Fibroblast of skin of left biceps (primary cell): ENCODE results near the gene SHC2.
"Not testable (repeated sequence)": the region's sequence is repeated elsewhere in the genome, so short reads cannot be mapped to it uniquely, and the experiment has no call there.

ENCODE experiments used
- DNase-seq, 2 experiments: peaks; one replicate each; pipeline ENCODE4 v3.0.0-alpha.2; 2013; ENCODE audit warnings: low read depth in 2 of 2

Gene SHC2

DNA sequence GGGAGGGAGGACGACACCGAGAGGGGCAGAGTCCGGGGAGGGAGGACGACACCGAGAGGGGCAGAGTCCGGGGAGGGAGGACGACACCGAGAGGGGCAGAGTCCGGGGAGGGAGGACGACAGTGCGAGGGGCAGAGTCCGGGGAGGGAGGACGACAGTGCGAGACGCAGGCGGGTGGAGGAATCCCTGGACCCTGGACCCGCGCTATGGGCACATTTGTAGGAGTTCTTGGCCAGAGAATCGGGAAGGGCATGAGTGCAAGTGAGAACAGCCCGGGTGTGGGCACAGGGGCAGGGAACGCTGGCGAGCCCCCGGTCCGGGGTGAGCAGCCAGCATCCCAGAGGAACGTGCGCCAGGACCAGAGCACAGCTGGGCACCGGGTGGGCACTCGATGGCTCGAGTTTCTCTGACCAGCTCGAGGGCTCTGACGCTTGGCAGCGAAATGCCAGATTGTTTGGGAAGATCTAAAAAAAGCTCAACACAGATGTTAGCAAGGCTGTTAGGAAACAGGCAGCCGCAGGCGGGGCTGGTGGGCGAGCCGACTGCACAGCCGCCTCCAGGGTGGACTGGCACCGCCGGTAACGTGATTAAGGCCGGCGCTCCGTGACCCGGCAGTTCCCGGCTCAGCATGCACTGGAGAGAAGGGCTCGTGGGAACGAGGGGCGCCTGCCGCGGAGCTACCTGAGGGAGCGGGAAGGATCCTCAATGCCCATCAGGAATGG is 33.9 kb downstream of the SHC2 start:
- DNase-seq = no peak

DNA sequence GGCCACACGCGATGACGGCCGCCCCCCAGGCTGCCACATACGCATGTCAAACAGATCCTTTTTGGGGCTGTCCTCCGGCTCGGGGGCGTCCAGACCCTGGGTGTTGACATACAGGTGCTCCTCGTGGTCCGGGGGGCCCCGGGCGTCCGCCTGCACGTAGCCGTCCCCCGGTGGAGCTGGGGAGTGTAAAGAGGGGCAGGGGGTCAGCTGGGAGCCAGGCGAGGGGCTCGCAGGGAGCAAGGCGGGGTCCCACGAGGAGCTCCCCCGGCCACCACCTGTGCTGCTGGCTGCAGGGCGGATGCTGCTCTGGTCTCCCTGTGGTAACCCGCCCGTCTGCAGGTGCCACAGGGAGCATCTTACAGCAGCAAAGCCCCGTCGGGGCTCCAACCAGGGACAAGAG is 35.8 kb downstream of the SHC2 start:
- no peak for DNase-seq

- no peak for DNase-seq
Observed at GRCh38 chr19:424546-424945, 36.3 kb downstream of the SHC2 start.

DNA sequence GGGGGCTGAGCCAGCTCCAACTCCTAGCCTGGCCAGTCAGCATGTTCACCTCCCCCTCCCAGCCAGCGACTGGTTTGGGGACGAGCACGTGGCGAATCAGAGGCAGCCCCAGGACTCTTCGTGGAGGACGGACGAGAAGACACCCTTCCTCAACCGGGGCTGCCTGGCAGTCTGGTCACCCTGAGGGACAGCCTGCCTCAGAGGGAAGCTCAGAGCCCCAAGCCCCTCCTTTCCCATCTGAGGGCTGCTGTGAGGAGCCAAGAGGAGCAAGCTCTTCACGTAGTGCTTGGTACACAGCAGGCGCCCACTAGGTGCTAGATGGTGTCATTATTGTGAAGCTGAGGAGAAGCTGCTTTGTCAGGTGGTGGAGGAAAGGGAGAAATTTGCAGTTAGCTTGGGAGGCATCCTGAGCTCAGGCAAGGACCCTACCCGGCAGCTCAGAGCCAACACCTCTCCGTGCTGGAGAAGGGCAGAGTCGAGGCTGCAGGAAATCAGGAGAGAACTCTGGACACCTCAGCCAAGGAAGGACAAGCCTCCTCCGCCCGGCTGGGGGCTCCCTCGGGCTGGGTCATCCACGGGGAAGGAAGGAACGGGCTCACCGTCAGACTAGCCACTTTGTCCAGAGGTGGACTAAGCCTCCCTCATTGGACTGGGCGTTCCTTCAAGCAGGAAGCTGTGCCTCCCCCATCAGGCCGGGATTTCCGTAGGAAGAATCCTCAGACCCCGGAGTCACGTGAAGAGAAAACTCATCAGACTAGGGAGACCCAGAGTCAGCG is 37.0 kb downstream of the SHC2 start:
- DNase-seq = no peak

- not testable (repeated sequence) for DNase-seq
Observed at GRCh38 chr19:422917-423226, 38.0 kb downstream of the SHC2 start.

DNA sequence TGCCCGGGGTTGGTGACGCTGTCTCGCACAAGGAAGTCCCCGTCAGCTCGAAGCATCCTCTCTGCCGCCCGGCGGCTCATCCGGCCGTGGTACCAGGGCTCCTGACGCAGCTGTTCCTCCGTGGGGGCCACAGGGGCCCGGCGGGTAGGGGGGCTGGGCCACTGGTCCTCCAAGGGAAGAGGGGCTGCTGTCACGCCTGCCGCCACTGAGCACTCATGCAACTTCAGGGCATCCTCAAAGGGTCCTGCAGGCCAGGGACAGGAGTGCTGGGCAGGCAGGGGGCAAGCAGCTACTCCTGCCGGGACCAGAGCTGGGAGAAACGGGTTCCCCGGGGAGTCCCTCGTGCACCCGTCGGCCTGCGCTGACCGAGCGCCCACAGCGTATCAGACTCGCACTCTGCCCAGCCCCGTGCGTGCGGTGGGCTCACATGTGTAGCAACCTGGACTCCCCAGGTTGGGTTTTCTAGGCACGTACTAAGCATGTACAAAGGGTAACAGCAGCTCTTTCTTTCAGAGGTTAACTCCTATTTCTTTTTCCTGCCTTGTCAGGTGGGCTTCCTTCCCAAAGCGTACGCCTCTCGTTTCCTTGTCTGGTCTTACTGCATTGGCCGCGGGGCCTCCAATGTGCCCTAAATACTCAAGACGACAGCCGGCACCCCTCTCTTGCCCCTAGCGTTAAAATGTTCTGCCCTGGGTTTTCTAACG is 38.5 kb downstream of the SHC2 start:
- no peak for DNase-seq

DNA sequence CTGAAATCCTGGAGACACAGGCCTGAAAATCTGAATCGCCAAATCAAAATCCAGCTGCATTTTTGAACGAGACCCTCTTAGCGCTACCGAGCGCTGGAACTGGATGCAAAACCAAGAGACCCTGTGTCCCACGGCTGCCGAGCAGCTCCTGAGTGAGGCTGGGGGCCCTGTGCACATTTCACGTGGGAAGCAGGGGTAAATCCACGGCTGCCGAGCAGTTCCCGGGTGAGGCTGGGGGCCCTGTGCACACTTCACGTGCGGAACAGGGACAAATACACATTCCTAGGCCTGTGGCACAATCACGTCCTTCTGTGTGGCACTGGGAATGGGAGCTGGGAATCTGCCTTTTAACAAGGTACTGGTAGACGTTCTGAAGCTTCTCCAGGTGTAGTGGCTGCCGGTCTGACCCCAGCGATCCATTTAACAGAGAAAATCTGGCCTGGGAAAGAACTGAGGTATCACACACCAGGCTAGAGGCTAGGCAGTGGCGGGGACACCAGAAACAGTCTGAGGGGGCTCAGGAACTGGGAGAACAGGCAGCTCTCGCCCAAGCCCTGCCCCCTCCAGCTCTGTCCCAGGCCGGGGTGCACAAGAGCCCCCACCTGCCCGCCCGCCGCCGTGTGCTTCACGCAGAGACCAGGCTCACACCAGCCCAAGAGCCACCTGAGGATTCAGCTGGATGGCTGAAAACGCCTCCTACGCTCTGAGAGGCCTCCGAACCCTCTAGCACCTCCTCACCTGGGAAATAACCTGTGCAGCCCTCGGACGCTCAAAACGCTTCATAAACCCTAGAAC is 40.9 kb downstream of the SHC2 start:
- DNase-seq = no peak

GRCh38 chr19:418761-419671 is 41.8 kb downstream of the SHC2 start:
- DNase-seq = no peak

- DNase-seq = no peak
Observed at GRCh38 chr19:416416-416815, 44.4 kb downstream of the SHC2 start.

GRCh38 chr19:415292-415691 is 45.5 kb downstream of the SHC2 start:
- no peak for DNase-seq

DNA sequence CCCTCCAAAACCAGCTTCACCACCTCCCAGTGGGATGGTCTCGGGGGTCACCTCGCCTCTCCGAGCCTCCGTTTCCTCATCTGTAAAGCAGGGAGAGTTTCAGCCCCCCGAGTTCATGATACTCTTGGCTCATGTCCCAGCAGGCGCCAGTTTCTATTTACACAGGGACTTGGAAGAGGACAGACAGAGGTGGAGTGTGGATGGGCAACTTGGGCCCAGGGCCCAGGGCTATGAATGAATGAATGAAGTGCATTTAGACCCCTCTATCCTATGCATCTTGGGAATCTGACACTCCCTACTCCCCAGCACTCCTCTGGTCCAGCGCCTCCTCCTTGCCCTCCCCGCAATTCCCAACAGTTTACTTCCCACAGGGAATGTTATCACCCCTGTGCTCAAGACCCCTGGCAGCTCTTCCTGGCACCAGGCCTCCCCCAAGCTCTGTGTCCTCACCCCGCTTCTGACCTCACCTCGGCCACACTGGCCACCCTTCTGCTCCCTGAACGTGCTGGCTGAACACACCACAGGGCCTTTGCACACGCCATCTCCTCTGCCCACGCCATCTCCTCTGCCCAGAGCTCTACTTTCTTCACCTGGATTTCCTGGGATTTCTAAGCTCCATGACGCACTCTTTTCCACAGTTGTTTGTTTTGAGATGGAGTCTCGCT is 46.9 kb downstream of the SHC2 start:
- DNase-seq = no peak

- DNase-seq = no peak
Observed at GRCh38 chr19:412356-413355, 48.2 kb downstream of the SHC2 start.

- no peak for DNase-seq
Observed at GRCh38 chr19:411723-412355, 49.0 kb downstream of the SHC2 start.

DNA sequence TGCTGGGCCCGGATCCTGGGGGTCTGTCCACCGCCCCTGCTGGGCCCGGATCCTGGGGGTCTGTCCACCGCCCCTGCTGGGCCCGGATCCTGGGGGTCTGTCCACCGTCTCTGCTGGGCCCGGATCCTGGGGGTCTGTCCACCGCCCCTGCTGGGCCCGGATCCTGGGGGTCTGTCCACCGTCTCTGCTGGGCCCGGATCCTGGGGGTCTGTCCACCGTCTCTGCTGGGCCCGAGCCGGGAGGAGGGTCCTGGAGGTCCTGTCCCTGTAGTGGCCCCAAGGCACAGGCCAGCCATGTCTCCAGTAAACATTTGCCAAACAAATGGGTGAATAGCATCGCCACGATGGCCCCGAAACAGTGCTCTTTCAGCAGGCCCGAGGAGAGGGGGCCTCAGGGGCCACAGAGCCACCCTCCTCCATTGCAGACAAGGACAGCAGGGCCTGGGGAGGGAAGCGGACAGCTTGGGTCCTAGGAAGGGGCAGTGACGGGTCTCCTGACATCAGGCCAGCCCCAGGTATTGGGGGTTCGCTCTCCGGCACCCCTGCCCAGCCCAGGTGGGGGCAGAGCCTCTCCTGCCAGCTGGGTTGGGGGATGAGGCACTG is 49.6 kb downstream of the SHC2 start:
- not testable (repeated sequence) for DNase-seq

DNA sequence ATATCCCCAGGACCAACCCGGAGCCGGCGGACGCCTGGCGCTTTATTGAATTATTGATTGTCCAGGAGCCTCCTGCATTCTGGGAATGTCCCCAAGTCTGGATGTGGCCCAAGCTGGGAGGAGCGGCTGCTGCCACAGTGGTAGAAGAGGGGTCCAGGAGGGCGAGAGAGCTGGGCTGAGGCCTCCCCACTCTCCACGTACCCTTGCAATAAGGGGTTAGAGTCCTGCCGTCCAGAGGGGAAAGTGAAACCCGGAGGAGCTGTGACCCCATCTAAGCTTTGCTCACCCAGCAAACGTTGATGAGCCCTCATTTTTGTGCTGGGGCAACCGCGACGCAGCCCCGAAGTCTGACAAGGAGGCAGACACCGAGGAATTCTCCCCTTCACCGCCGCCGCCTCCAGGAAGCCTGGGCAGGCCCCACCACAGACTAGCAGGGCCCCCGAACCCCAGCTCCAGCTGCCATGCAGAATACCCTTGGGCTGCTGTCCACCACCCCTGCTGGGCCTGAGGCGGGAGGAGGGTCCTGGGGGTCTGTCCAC is 50.5 kb downstream of the SHC2 start:
- DNase-seq = no peak

DNA sequence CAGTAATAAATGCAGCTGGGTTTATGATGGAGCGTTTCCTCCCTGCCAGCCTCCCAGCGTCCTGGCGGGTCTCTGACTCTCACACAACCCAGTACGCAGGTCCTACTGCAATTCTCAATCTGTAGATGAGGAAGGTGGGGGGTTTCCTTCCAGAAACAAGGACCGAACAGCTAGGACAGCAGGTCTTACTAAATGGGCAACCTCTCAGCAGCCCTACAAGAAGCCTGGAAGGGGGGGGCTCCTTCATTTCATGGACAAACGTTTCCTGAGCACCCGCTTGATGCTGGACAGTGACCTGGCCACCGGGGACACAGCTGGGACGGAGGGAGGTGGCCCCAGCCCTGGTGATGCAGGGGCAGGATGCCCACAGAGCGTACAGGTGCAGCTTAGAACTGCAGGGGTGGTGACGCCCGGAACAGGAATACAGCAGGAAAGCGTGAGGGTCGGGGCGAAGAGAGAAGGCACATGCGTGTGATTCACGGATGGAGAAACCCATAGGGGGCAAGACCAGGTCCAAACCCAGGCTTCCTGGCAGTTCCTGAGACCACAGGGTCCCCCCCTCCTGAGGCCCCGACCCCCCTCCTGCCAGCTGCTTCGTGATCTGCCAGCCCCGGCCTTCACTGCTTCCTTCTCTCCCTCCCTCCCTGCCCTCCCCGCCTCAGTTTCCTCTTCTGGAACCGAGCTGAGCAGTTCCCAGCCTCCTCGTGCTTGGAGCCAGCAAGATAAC is 51.2 kb downstream of the SHC2 start:
- DNase-seq = no peak

- no peak for DNase-seq
Observed at GRCh38 chr19:408902-409515, 51.8 kb downstream of the SHC2 start, which contains the start of gene C2CD4C. Gene C2CD4C (minus strand): TSS chr19:409147. CDS start chr19:408361, 786 bp downstream.
